Upper lobe of right lung (tissue), 1 donor: ENCODE data around the gene PRDX3. TPM values are rescaled to one million over a fixed set of nuclear protein-coding genes. Genes with fewer than 3 reads are reported as not detected.
"Not testable (repeated sequence)": the region's sequence is repeated elsewhere in the genome, so short reads cannot be mapped to it uniquely, and the experiment has no call there.

Source experiments
- ATAC-seq: fragments of 200-7000 bp; cut with Tn5 transposase; one replicate; pipeline ENCODE4 v1.9.1; 2020; ENCODE audit warnings: mild to moderate bottlenecking, moderate library complexity
- DNase-seq: peaks from one replicate; pipeline ENCODE4 v3.0.0-alpha.2; 2020
- H3K27ac ChIP-seq: fragments of 200-600 bp; one replicate; pipeline ENCODE4 v1.8.0; 2022
- H3K27me3 ChIP-seq: fragments of 200-600 bp; one replicate; pipeline ENCODE4 v1.8.0; 2022; ENCODE audit warnings: mild to moderate bottlenecking
- H3K36me3 ChIP-seq: fragments of 200-600 bp; one replicate; pipeline ENCODE4 v1.8.0; 2022
- H3K4me1 ChIP-seq: fragments of 200-600 bp; one replicate; pipeline ENCODE4 v1.8.0; 2022
- H3K4me3 ChIP-seq: fragments of 200-600 bp; one replicate; pipeline ENCODE4 v1.8.0; 2022; ENCODE audit warnings: mild to moderate bottlenecking
- H3K9me3 ChIP-seq: fragments of 200-600 bp; one replicate; pipeline ENCODE4 v1.8.0; 2022
- intact Hi-C: fragments of 100-400 bp; cut with DNase I; formaldehyde crosslinking; loops from one replicate; pipeline ENCODE4 v1.11.0; 2022
- total RNA-seq: library from RNA; stranded (reverse); fragmentation: NEBNext Ultra II Directional; extraction: Animal tissue kit (Norgen Biotek cat#: 25700); gene quantifications from one replicate; pipeline ENCODE4 v1.2.1, GENCODE V29; 2021
- TF ChIP-seq, protein P1 (sequence below): fragments of 200-600 bp; IDR thresholded peaks from one replicate; pipeline ENCODE4 v1.8.0; 2022; ENCODE audit warnings: antibody characterized with exemption
- donor health status: DM: no; HTN: yes; CAD: no; lungs with severe emphysema.

Gene PRDX3
- total RNA-seq, 1 donor from 2014 or later: 76.7 TPM

GRCh38 chr10:119143657-119144056 is 35.0 kb downstream of the PRDX3 start:
- Histone ChIP-seq H3K9me3 (no peaks in the 10 kb centered on the region), H3K4me3 (no peak overlapping the region), H3K36me3 (peaks cover 20% of the 10 kb centered on the region), H3K4me1 (no peaks in the 10 kb centered on the region), H3K27ac (no peak overlapping the region), H3K27me3 (no peaks in the 10 kb centered on the region)
- no peak for ATAC-seq
- intact Hi-C loops: no loop called here
- TF ChIP-seq, protein P1, sequence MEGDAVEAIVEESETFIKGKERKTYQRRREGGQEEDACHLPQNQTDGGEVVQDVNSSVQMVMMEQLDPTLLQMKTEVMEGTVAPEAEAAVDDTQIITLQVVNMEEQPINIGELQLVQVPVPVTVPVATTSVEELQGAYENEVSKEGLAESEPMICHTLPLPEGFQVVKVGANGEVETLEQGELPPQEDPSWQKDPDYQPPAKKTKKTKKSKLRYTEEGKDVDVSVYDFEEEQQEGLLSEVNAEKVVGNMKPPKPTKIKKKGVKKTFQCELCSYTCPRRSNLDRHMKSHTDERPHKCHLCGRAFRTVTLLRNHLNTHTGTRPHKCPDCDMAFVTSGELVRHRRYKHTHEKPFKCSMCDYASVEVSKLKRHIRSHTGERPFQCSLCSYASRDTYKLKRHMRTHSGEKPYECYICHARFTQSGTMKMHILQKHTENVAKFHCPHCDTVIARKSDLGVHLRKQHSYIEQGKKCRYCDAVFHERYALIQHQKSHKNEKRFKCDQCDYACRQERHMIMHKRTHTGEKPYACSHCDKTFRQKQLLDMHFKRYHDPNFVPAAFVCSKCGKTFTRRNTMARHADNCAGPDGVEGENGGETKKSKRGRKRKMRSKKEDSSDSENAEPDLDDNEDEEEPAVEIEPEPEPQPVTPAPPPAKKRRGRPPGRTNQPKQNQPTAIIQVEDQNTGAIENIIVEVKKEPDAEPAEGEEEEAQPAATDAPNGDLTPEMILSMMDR: no peak
- no peak for DNase-seq

DNA sequence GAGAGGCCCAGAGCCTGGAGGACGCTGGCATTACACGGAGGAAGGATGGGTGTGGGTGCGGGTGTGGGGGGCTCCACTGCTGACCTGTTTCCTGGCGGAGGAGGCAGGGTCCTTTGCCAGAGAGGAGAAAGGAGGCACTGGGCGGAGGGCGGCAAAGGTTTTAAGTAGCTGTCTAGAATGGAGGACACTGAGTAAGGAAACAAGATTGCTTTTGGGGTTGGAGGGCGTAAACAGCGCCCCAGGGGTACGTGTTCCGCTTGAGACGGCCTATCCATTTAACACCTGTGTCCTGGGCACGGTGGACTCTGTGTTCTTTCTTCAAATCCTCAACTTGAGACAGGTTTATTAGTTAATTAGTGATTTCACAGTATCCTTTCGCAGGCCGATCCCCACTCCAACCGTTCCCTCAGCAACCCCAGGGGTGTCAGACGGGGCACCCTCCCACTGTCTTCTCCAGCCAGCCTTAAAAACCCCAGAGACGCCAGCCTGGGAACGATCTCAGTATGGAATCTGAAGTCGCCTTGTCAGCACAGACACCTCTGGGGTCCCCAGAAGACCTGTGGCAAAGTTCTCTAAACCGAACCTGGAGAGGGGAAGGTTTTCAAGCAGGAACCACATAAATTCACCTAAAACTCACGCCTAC is 37.9 kb downstream of the PRDX3 start:
- peaks cover 5% of the 10 kb centered on the region for H3K36me3 ChIP-seq
- ATAC-seq: peak; percentile 30
- no peak for DNase-seq
- intact Hi-C loops: no loop called here
- TF ChIP-seq, protein P1: no peak
- no peaks in the 10 kb centered on the region for H3K27me3 ChIP-seq
- no peaks in the 10 kb centered on the region for H3K9me3 ChIP-seq
- no peak overlapping the region for H3K27ac ChIP-seq
- peaks cover 2% of the 10 kb centered on the region for H3K4me1 ChIP-seq
- no peak overlapping the region for H3K4me3 ChIP-seq

GRCh38 chr10:119139464-119140067 is 39.0 kb downstream of the PRDX3 start:
- Histone ChIP-seq H3K36me3 (peaks cover 5% of the 10 kb centered on the region), H3K4me3 (no peak overlapping the region), H3K27ac (no peak overlapping the region), H3K27me3 (no peaks in the 10 kb centered on the region), H3K9me3 (no peaks in the 10 kb centered on the region), H3K4me1 (peaks cover 8% of the 10 kb centered on the region)
- TF ChIP-seq, protein P1: peak; percentile 54
- ATAC-seq (peak; percentile 84), DNase-seq (no peak)
- intact Hi-C loops: no loop called here

DNA sequence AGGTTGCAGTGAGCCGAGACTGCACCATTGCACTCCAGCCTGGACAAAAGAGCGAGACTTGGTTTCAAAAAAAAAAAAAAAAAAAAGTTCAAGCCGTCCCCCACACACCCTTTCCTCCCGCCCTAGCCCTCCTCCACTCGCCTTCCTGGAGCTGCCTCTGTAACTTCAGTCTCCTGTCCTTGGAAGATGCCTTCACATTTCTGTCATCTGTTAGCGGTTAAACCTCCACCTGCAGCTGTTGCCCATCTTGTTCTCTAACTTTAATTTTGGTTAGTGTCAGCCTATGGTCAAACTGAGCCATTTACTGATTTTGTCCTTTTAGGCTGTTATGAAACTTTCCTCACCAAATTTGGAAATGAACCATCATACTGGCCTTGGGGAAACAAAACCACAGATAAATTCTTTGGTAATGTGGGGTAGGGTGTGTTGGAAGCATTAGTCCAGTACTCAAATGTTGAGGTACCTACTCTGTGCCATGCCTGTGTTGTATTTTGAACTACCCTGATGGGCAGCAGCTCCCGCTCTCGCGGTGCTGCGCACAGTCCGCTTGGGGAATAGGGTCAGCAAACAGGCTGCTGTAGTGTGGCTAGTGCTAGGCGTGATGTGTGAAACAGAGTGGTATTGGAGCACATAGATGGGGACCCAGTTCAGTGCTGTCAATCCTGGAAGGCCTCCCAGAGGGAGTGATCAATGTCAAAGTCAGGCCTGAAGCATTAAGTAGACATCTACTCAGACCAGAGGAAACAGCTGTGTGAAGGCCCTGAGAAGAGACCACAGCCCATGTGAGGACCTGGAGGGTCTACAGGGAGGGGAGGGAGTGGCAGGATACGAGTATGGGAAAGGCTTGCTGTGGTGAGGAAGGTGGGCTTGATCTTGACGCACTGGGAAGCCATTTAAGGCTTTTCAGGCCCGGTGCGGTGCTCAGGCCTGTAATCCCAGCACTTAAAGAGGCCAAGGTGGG is 40.0 kb downstream of the PRDX3 start:
- H3K36me3 ChIP-seq: peaks cover 5% of the 10 kb centered on the region
- DNase-seq (no peak), ATAC-seq (no peak)
- no peak overlapping the region for H3K27ac ChIP-seq
- H3K27me3 ChIP-seq: no peaks in the 10 kb centered on the region
- peaks cover 8% of the 10 kb centered on the region for H3K4me1 ChIP-seq
- intact Hi-C loops: no loop called here
- TF ChIP-seq, protein P1: no peak
- no peak overlapping the region for H3K4me3 ChIP-seq
- no peaks in the 10 kb centered on the region for H3K9me3 ChIP-seq

- ATAC-seq, H3K9me3 ChIP-seq, H3K4me1 ChIP-seq, H3K27ac ChIP-seq, H3K4me3 ChIP-seq, DNase-seq, intact Hi-C loops, H3K27me3 ChIP-seq: not testable (repeated sequence)
- H3K36me3 ChIP-seq: peaks cover 13% of the 10 kb centered on the region
Measured at GRCh38 chr10:119137878-119138277, 40.7 kb downstream of the PRDX3 start.

DNA sequence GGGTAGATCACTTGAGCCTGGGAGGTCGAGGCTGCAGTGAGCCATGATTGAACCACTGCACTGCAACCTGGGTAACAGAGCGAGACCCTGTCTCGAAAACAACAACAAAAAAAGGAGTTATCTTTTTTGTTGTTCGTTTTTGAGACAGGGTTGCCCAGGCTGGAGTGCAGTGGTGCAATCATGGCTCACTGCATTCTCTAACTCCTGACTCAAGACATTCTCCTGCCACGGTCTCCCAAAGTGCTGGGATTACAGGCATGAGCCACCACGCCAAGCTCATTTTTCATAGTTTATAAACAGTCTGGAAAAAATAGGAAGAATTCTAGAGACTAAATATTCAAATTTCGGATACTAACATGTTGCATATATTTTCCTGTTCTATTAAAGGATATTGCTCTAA is 42.5 kb downstream of the PRDX3 start:
- Histone ChIP-seq H3K4me1 (peaks cover 20% of the 10 kb centered on the region), H3K36me3 (peaks cover 20% of the 10 kb centered on the region), H3K9me3 (no peaks in the 10 kb centered on the region), H3K4me3 (no peak overlapping the region), H3K27me3 (no peaks in the 10 kb centered on the region), H3K27ac (no peak overlapping the region)
- TF ChIP-seq, protein P1: no peak
- ATAC-seq: no peak
- intact Hi-C loops: no loop called here
- DNase-seq: no peak
